ENCODE data around the gene TMPRSS9.

GRCh38 chr19:2341982-2342381 lies 18.1 kb upstream of the TMPRSS9 start:
- no peak for TF ChIP-seq CTCF (IDR thresholded peaks at IDR 0.05)
- TF ChIP-seq POLR2A (IDR thresholded peaks at IDR 0.05): no peak
